WTC11 (cell line): ENCODE data around the gene FAF1. TPM values are rescaled to one million over a fixed set of nuclear protein-coding genes. Genes with fewer than 3 reads are reported as not detected.

Experiments
- ATAC-seq: fragments of 200-7000 bp; cut with Tn5 transposase; 2 replicates; pipeline ENCODE4 v1.10.0; 2021; ENCODE audit warnings: mild to moderate bottlenecking, moderate library complexity
- CTCF ChIA-PET: fragments of 300-600 bp; sonication (Branson Sonifier 250); formaldehyde crosslinking; loops from one replicate; lab custom pipeline; 2021; ENCODE audit warnings: antibody characterized with exemption; lab: Charles Lee
- POLR2A ChIA-PET: fragments of 350-600 bp; sonication (Branson Sonifier 250); formaldehyde crosslinking; loops from one replicate; lab custom pipeline; 2021; ENCODE audit warnings: antibody characterized with exemption; lab: Charles Lee
- DNase-seq: peaks from one replicate; pipeline ENCODE4 v3.0.0; 2021; ENCODE audit warnings: low spot score
- H3K27ac Mint-ChIP-seq: 2 replicates; pipeline ENCODE4 v1.8.0; 2021; ENCODE audit warnings: mixed read lengths
- H3K27me3 Mint-ChIP-seq: 2 replicates; pipeline ENCODE4 v1.8.0; 2021; ENCODE audit warnings: low read depth, mild to moderate bottlenecking, moderate library complexity, mixed read lengths
- H3K36me3 Mint-ChIP-seq: 2 replicates; pipeline ENCODE4 v1.8.0; 2021; ENCODE audit warnings: mixed read lengths
- H3K4me1 Mint-ChIP-seq: 2 replicates; pipeline ENCODE4 v1.8.0; 2022; ENCODE audit warnings: mixed read lengths
- H3K4me3 Mint-ChIP-seq: 2 replicates; pipeline ENCODE4 v1.8.0; 2021; ENCODE audit warnings: mild to moderate bottlenecking, moderate library complexity, mixed read lengths
- H3K9me3 Mint-ChIP-seq: 2 replicates; pipeline ENCODE4 v1.8.0; 2021; ENCODE audit warnings: mixed read lengths
- ATF1 ChIP-seq: sonication (generic); formaldehyde crosslinking; IDR thresholded peaks from 2 replicates; pipeline ENCODE4 v1.8.1; 2023; ENCODE audit warnings: mild to moderate bottlenecking, moderate library complexity, missing genetic modification reagents
- EMX1 ChIP-seq: fragments of 250-450 bp; sonication (Bioruptor Pico); IDR thresholded peaks from 2 replicates; pipeline ENCODE4 v1.8.0; 2021; ENCODE audit warnings: mild to moderate bottlenecking
- ERG ChIP-seq: fragments of 250-450 bp; sonication (Bioruptor Pico); IDR thresholded peaks from 2 replicates; pipeline ENCODE4 v1.8.0; 2021; ENCODE audit warnings: mild to moderate bottlenecking
- ESRRA ChIP-seq: sonication (generic); formaldehyde crosslinking; IDR thresholded peaks from 2 replicates; pipeline ENCODE4 v1.8.1; 2022; ENCODE audit warnings: mild to moderate bottlenecking, missing genetic modification reagents, borderline replicate concordance
- FOXP1 ChIP-seq: sonication (generic); formaldehyde crosslinking; IDR thresholded peaks from 2 replicates; pipeline ENCODE4 v1.8.0; 2022; ENCODE audit warnings: missing genetic modification reagents, mild to moderate bottlenecking, moderate library complexity, borderline replicate concordance
- JAZF1 ChIP-seq: fragments of 250-450 bp; sonication (Bioruptor Pico); IDR thresholded peaks from 2 replicates; pipeline ENCODE4 v1.9.0; 2021; ENCODE audit warnings: moderate library complexity, mild to moderate bottlenecking, inconsistent platforms
- NR2C2 ChIP-seq: sonication (generic); formaldehyde crosslinking; IDR thresholded peaks from 2 replicates; pipeline ENCODE4 v1.8.0; 2022; ENCODE audit warnings: mild to moderate bottlenecking, missing genetic modification reagents
- RELA ChIP-seq: sonication (generic); formaldehyde crosslinking; IDR thresholded peaks from 2 replicates; pipeline ENCODE4 v1.8.1; 2022; ENCODE audit warnings: missing genetic modification reagents, mild to moderate bottlenecking, borderline replicate concordance
- SMAD4 ChIP-seq: sonication (generic); formaldehyde crosslinking; IDR thresholded peaks from 2 replicates; pipeline ENCODE4 v1.8.0; 2022; ENCODE audit warnings: mild to moderate bottlenecking, missing genetic modification reagents
- SOX15 ChIP-seq: fragments of 250-450 bp; sonication (Bioruptor Pico); IDR thresholded peaks from 2 replicates; pipeline ENCODE4 v1.9.0; 2021; ENCODE audit warnings: mild to moderate bottlenecking
- TP53 ChIP-seq: sonication (generic); formaldehyde crosslinking; IDR thresholded peaks from 2 replicates; pipeline ENCODE4 v1.8.1; 2023; ENCODE audit warnings: mild to moderate bottlenecking, missing genetic modification reagents
- ZBTB43 ChIP-seq: sonication (generic); formaldehyde crosslinking; IDR thresholded peaks from 2 replicates; pipeline ENCODE4 v1.8.1; 2023; ENCODE audit warnings: mild to moderate bottlenecking, missing genetic modification reagents
- ZNF425 ChIP-seq: fragments of 250-450 bp; sonication (Bioruptor Pico); conservative IDR thresholded peaks from 2 replicates; pipeline ENCODE4 v1.9.0; 2021; ENCODE audit warnings: mild to moderate bottlenecking
- total RNA-seq: library from RNA; stranded (reverse); gene quantifications from 3 replicates; pipeline ENCODE4 v1.2.3, GENCODE V29; 2021
- TF ChIP-seq, protein P1 (sequence below): sonication (generic); formaldehyde crosslinking; IDR thresholded peaks from 2 replicates; pipeline ENCODE4 v1.8.1; 2023; ENCODE audit warnings: mild to moderate bottlenecking, missing genetic modification reagents, borderline replicate concordance
- TF ChIP-seq, protein P2 (sequence below): fragments of 250-450 bp; sonication (Bioruptor Pico); IDR thresholded peaks from 2 replicates; pipeline ENCODE4 v1.9.0; 2021; ENCODE audit warnings: mild to moderate bottlenecking, borderline replicate concordance
- TF ChIP-seq, protein P3 (sequence below): sonication (generic); formaldehyde crosslinking; IDR thresholded peaks from 2 replicates; pipeline ENCODE4 v1.8.0; 2023; ENCODE audit warnings: missing genetic modification reagents

The FAF1 gene
- total RNA-seq, 1 experiment from 2014 or later: 53.5 TPM

- TF ChIP-seq, protein P1, sequence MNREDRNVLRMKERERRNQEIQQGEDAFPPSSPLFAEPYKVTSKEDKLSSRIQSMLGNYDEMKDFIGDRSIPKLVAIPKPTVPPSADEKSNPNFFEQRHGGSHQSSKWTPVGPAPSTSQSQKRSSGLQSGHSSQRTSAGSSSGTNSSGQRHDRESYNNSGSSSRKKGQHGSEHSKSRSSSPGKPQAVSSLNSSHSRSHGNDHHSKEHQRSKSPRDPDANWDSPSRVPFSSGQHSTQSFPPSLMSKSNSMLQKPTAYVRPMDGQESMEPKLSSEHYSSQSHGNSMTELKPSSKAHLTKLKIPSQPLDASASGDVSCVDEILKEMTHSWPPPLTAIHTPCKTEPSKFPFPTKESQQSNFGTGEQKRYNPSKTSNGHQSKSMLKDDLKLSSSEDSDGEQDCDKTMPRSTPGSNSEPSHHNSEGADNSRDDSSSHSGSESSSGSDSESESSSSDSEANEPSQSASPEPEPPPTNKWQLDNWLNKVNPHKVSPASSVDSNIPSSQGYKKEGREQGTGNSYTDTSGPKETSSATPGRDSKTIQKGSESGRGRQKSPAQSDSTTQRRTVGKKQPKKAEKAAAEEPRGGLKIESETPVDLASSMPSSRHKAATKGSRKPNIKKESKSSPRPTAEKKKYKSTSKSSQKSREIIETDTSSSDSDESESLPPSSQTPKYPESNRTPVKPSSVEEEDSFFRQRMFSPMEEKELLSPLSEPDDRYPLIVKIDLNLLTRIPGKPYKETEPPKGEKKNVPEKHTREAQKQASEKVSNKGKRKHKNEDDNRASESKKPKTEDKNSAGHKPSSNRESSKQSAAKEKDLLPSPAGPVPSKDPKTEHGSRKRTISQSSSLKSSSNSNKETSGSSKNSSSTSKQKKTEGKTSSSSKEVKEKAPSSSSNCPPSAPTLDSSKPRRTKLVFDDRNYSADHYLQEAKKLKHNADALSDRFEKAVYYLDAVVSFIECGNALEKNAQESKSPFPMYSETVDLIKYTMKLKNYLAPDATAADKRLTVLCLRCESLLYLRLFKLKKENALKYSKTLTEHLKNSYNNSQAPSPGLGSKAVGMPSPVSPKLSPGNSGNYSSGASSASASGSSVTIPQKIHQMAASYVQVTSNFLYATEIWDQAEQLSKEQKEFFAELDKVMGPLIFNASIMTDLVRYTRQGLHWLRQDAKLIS (CRISPR knock-in tag): no peak
- TF ChIP-seq NR2C2 (CRISPR knock-in tag): no peak
- TF ChIP-seq, all 79 proteins: peak for 8
Measured at GRCh38 chr1:50968158-50968820, 8.2 kb upstream of the FAF1 start (continued).

- Mint-ChIP-seq H3K27ac (no peak overlapping the region), H3K36me3 (no peaks in the 10 kb centered on the region), H3K27me3 (peaks cover 92% of the 10 kb centered on the region), H3K4me3 (peak overlapping the region; percentile 69), H3K9me3 (no peaks in the 10 kb centered on the region), H3K4me1 (peaks cover 18% of the 10 kb centered on the region)
- ChIA-PET CTCF (interaction anchor here (1.4 to 2.8 kb wide), 3 partner anchors 38 to 224 kb away, joined by 3 to 14 read pairs (median 9); no protein-coding TSS in a partner anchor), POLR2A (interaction anchor here (0.6 kb wide), 1 partner anchor 45 kb away, joined by 5 read pairs; no protein-coding TSS in a partner anchor)
- no peak for ATAC-seq
- no peak for DNase-seq
- TF ChIP-seq SOX15 (no peak), SMAD4 (no peak), ATF1 (CRISPR knock-in tag) (no peak), RELA (CRISPR knock-in tag) (no peak), ZNF425 (CRISPR knock-in tag) (no peak), FOXP1 (CRISPR knock-in tag) (no peak), TP53 (CRISPR knock-in tag) (no peak), ZBTB43 (CRISPR knock-in tag) (no peak), EMX1 (no peak)
Measured at GRCh38 chr1:50967416-50968157, 7.5 kb upstream of the FAF1 start.

- Mint-ChIP-seq H3K4me1 (peaks cover 18% of the 10 kb centered on the region), H3K27me3 (peaks cover 87% of the 10 kb centered on the region), H3K36me3 (no peaks in the 10 kb centered on the region), H3K27ac (no peak overlapping the region), H3K9me3 (no peaks in the 10 kb centered on the region), H3K4me3 (no peak overlapping the region)
- DNase-seq (no peak), ATAC-seq (no peak)
- CTCF ChIA-PET: no interaction called here
- POLR2A ChIA-PET: no interaction called here
- TF ChIP-seq FOXP1 (CRISPR knock-in tag) (no peak), JAZF1 (CRISPR knock-in tag) (no peak), SOX15 (no peak), ESRRA (no peak), NR2C2 (CRISPR knock-in tag) (no peak), ERG (no peak)
- TF ChIP-seq, protein P2, sequence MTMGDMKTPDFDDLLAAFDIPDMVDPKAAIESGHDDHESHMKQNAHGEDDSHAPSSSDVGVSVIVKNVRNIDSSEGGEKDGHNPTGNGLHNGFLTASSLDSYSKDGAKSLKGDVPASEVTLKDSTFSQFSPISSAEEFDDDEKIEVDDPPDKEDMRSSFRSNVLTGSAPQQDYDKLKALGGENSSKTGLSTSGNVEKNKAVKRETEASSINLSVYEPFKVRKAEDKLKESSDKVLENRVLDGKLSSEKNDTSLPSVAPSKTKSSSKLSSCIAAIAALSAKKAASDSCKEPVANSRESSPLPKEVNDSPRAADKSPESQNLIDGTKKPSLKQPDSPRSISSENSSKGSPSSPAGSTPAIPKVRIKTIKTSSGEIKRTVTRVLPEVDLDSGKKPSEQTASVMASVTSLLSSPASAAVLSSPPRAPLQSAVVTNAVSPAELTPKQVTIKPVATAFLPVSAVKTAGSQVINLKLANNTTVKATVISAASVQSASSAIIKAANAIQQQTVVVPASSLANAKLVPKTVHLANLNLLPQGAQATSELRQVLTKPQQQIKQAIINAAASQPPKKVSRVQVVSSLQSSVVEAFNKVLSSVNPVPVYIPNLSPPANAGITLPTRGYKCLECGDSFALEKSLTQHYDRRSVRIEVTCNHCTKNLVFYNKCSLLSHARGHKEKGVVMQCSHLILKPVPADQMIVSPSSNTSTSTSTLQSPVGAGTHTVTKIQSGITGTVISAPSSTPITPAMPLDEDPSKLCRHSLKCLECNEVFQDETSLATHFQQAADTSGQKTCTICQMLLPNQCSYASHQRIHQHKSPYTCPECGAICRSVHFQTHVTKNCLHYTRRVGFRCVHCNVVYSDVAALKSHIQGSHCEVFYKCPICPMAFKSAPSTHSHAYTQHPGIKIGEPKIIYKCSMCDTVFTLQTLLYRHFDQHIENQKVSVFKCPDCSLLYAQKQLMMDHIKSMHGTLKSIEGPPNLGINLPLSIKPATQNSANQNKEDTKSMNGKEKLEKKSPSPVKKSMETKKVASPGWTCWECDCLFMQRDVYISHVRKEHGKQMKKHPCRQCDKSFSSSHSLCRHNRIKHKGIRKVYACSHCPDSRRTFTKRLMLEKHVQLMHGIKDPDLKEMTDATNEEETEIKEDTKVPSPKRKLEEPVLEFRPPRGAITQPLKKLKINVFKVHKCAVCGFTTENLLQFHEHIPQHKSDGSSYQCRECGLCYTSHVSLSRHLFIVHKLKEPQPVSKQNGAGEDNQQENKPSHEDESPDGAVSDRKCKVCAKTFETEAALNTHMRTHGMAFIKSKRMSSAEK (CRISPR knock-in tag): no peak
- TF ChIP-seq, protein P3, sequence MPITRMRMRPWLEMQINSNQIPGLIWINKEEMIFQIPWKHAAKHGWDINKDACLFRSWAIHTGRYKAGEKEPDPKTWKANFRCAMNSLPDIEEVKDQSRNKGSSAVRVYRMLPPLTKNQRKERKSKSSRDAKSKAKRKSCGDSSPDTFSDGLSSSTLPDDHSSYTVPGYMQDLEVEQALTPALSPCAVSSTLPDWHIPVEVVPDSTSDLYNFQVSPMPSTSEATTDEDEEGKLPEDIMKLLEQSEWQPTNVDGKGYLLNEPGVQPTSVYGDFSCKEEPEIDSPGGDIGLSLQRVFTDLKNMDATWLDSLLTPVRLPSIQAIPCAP (CRISPR knock-in tag): no peak
Measured at GRCh38 chr1:50966991-50967390, 6.9 kb upstream of the FAF1 start.
